Duodenal mucosa (tissue), 2 donors: Measurements from ENCODE around the gene DNAH11.

ENCODE experiments used
- H3K27ac ChIP-seq: one replicate; pipeline ENCODE4 v1.7.0; 2013; ENCODE audit warnings: low read depth, low read length
- H3K27me3 ChIP-seq, 2 donors: one replicate each; pipeline ENCODE4 v1.7.0; 2013; ENCODE audit warnings: low read length in 2 of 2, control low read depth in 1 of 2; ENCODE audit not compliant: insufficient read depth in 2 of 2, control insufficient read depth in 1 of 2
- H3K36me3 ChIP-seq, 2 donors: one replicate each; pipeline ENCODE4 v1.7.0; 2013; ENCODE audit warnings: low read length in 2 of 2, control low read depth in 1 of 2; ENCODE audit not compliant: insufficient read depth in 2 of 2, control insufficient read depth in 1 of 2
- H3K4me1 ChIP-seq, 2 donors: one replicate each; pipeline ENCODE4 v1.7.0; 2013; ENCODE audit warnings: low read length in 2 of 2, control low read depth in 1 of 2; ENCODE audit not compliant: insufficient read depth in 2 of 2, control insufficient read depth in 1 of 2
- H3K4me3 ChIP-seq, 2 donors: one replicate each; pipeline ENCODE4 v1.7.0; 2013; ENCODE audit warnings: low read length in 2 of 2, low read depth in 1 of 2
- H3K9ac ChIP-seq, 2 donors: one replicate each; pipeline ENCODE4 v1.7.0; 2013; ENCODE audit warnings: low read length in 2 of 2, low read depth in 1 of 2
- H3K9me3 ChIP-seq, 2 donors: one replicate each; pipeline ENCODE4 v1.7.0; 2013; ENCODE audit warnings: low read length in 2 of 2, control low read depth in 1 of 2; ENCODE audit not compliant: control insufficient read depth in 1 of 2

Gene DNAH11

DNA sequence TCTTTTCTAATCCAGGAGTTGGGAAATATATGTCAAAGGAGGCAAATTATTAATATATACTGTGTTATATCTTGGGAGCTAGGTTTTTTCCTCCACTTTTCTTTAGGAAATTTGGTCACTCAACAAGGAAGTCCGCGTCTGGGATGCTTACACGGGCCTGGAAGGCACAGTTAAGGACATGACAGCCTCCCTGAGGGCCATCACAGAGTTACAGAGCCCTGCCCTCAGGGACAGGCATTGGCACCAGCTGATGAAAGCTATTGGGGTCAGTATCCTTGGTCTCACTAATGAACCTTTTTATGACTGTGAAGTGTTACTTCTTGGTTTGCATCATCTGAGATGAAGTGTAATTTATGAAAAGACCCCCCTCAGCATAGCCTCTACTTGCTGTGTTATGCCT is 74.7 kb downstream of the DNAH11 start:
- Histone ChIP-seq H3K9me3 (no peaks in the 10 kb centered on the region), H3K27me3 (no peaks in the 10 kb centered on the region), H3K4me3 (no peak overlapping the region), H3K27ac (no peak overlapping the region), H3K4me1 (no peaks in the 10 kb centered on the region), H3K36me3 (no peaks in the 10 kb centered on the region), H3K9ac (no peak overlapping the region)

DNA sequence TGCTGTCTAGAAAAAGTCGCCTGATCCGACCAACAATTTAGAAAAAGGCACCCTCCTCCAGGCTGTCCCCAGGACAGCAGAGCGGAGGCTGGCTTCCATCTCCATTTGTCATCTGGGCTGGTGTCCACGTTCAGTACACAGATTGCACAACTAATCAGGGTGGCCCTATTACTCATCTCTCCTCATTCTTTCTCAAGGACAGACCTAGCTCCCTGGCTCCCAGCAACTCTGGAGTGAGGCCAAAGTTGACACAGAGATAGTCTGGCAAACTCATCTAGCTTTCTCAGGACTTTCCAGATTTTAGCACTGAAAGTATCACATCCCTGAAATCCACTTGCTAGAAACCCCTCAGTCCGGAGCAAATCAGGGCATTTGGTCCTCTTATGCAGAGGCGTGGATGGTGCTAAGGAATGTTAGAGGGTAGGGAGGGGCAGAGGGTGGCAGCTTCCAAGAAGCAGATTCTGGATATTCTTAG is 75.1 kb downstream of the DNAH11 start:
- H3K9me3 ChIP-seq = no peaks in the 10 kb centered on the region
- H3K36me3 ChIP-seq = no peaks in the 10 kb centered on the region
- no peak overlapping the region for H3K27ac ChIP-seq
- H3K27me3 ChIP-seq = no peaks in the 10 kb centered on the region
- H3K4me3 ChIP-seq = no peak overlapping the region
- H3K9ac ChIP-seq = no peak overlapping the region
- no peaks in the 10 kb centered on the region for H3K4me1 ChIP-seq

GRCh38 chr7:21618706-21619105 is 75.9 kb downstream of the DNAH11 start:
- H3K27ac ChIP-seq = no peak overlapping the region

DNA sequence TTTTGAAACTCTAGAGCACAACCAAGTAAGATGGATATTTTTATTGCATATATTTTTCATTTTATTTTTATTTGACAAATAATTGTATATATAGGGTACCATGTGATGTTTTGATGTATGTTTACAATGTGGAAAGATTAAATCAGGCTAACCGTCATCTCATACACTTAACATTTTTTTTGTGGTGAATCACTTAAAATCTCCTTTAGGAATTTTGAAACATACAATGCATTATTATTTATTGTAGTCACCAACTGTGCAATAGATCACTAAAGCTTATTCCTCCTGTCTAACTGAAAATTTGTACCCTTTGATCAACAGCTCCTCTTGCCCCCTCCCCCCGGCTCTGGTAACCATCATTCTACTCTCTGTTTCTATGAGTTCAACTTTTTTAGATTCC is 77.2 kb downstream of the DNAH11 start:
- Histone ChIP-seq H3K27ac (no peak overlapping the region), H3K36me3 (no peaks in the 10 kb centered on the region), H3K4me1 (no peaks in the 10 kb centered on the region), H3K4me3 (no peak overlapping the region), H3K9ac (no peak overlapping the region), H3K9me3 (no peaks in the 10 kb centered on the region), H3K27me3 (no peaks in the 10 kb centered on the region)

More at GRCh38 chr7:21618706-21619105, 75.9 kb downstream of the DNAH11 start:
- Histone ChIP-seq H3K9me3 (no peaks in the 10 kb centered on the region), H3K4me1 (no peaks in the 10 kb centered on the region), H3K4me3 (no peak overlapping the region), H3K9ac (no peak overlapping the region), H3K27me3 (no peaks in the 10 kb centered on the region), H3K36me3 (no peaks in the 10 kb centered on the region)

- H3K4me3 ChIP-seq = no peak overlapping the region
- no peaks in the 10 kb centered on the region for H3K9me3 ChIP-seq
- no peak overlapping the region for H3K27ac ChIP-seq
- no peaks in the 10 kb centered on the region for H3K4me1 ChIP-seq
- H3K36me3 ChIP-seq = no peaks in the 10 kb centered on the region
- H3K9ac ChIP-seq = no peak overlapping the region
- H3K27me3 ChIP-seq = no peaks in the 10 kb centered on the region
These were observed 81.5 kb downstream of the DNAH11 start for GRCh38 chr7:21624320-21624719.

DNA sequence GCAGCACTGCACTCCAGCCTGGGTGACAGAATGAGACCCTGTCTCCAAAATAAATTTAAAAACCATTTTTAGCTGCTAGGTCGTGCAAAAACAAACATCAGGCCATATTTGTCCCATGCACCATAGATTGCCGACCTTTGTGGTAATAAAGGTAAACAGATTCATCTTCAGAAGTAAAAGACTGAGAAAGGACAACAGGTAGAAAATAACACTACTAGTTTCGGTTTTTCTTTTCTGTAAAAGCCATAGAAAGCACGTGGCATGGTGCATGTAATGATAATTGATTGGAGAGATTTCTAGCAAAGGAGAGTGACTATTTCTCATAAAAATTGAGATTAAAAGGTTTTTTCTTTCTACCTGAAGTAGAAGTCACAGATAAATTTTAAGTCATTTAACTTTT is 93.9 kb downstream of the DNAH11 start:
- no peak overlapping the region for H3K4me3 ChIP-seq
- no peak overlapping the region for H3K27ac ChIP-seq
- no peaks in the 10 kb centered on the region for H3K9me3 ChIP-seq
- no peaks in the 10 kb centered on the region for H3K4me1 ChIP-seq
- H3K9ac ChIP-seq = no peak overlapping the region
- no peaks in the 10 kb centered on the region for H3K27me3 ChIP-seq
- no peaks in the 10 kb centered on the region for H3K36me3 ChIP-seq

DNA sequence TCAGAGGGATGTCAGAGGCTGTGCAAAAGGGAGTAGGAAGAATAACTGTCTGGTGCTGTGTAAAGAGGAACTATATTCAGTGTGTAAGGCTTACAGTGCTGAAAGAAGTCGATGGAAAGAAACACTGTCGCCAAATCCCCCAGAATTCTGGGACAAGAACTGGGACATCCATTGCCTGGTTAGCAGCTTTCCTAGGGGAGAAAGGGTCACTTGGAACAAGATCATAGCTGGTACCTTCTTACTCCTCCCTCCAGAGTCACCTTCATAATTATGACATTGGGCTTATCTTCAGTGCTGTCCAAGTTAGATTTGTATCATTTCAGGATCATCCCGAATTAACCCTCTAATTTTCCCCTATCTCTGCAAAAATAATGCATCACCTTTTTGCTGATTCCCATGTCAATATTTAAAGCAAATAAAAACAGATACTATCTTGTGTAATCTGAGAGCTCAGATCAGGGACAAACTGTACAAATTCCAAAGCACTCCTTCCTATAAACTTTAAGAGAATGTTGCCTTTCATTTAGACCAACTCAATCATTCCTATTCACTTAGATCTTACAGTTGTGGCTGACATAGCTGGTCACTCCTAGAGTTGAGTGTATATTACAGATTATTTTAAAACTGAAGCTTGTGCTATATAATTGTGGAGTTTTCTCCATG is 96.5 kb downstream of the DNAH11 start:
- H3K4me3 ChIP-seq = no peak overlapping the region
- no peaks in the 10 kb centered on the region for H3K27me3 ChIP-seq
- no peak overlapping the region for H3K9ac ChIP-seq
- no peaks in the 10 kb centered on the region for H3K9me3 ChIP-seq
- no peak overlapping the region for H3K27ac ChIP-seq
- H3K36me3 ChIP-seq = no peaks in the 10 kb centered on the region
- no peaks in the 10 kb centered on the region for H3K4me1 ChIP-seq

GRCh38 chr7:21640105-21640504 is 97.3 kb downstream of the DNAH11 start:
- no peaks in the 10 kb centered on the region for H3K27me3 ChIP-seq
- no peaks in the 10 kb centered on the region for H3K4me1 ChIP-seq
- H3K27ac ChIP-seq = no peak overlapping the region
- H3K9me3 ChIP-seq = no peaks in the 10 kb centered on the region
- H3K36me3 ChIP-seq = no peaks in the 10 kb centered on the region
- no peak overlapping the region for H3K9ac ChIP-seq
- H3K4me3 ChIP-seq = no peak overlapping the region

DNA sequence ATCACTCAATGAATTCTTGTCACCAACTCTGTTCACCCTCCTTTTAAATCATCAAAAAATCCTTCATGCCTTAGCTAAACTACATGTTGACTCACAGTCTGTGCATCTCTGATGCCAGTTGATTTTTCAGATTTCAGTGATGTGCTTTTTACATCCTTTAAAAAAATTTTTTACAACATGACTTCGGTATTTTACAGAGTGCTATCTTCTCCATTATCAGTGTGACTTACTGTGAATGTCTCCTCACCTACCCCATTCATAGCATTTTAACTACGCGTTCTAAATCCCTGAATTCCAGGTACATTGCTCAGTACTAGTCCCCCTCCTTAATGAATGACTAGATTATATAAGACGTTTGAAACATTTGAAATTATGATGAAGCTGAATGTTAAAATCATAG is 98.7 kb downstream of the DNAH11 start:
- no peaks in the 10 kb centered on the region for H3K4me1 ChIP-seq

GRCh38 chr7:21642422-21642821 is 99.6 kb downstream of the DNAH11 start:
- no peaks in the 10 kb centered on the region for H3K36me3 ChIP-seq
- no peak overlapping the region for H3K9ac ChIP-seq
- H3K27me3 ChIP-seq = no peaks in the 10 kb centered on the region
- H3K4me3 ChIP-seq = no peak overlapping the region
- no peak overlapping the region for H3K27ac ChIP-seq
- H3K9me3 ChIP-seq = no peaks in the 10 kb centered on the region
- no peaks in the 10 kb centered on the region for H3K4me1 ChIP-seq

More for the DNA sequence above, 98.7 kb downstream of the DNAH11 start:
- Histone ChIP-seq H3K27ac (no peak overlapping the region), H3K27me3 (no peaks in the 10 kb centered on the region), H3K4me3 (no peak overlapping the region), H3K36me3 (no peaks in the 10 kb centered on the region), H3K9ac (no peak overlapping the region), H3K9me3 (no peaks in the 10 kb centered on the region)
